NT2/D1 (cell line): Measurements from ENCODE around the gene PKN3.

Source experiments
- DNase-seq: peaks from one replicate; pipeline ENCODE4 v3.0.0-alpha.2; 2011; ENCODE audit warnings: low read depth, low spot score
- H3K27me3 ChIP-seq: 2 replicates; pipeline ENCODE4 v1.6.0; 2011; ENCODE audit warnings: mild to moderate bottlenecking; ENCODE audit not compliant: insufficient read length, insufficient read depth
- H3K36me3 ChIP-seq: 2 replicates; pipeline ENCODE4 v1.6.1; 2011; ENCODE audit warnings: mild to moderate bottlenecking, low read length, mixed read lengths; ENCODE audit not compliant: insufficient read depth, insufficient read length
- H3K4me1 ChIP-seq: 2 replicates; pipeline ENCODE4 v1.5.1; 2011; ENCODE audit not compliant: insufficient read depth, insufficient read length
- H3K4me3 ChIP-seq: 2 replicates; pipeline ENCODE4 v1.5.1; 2011; ENCODE audit warnings: low read depth; ENCODE audit not compliant: insufficient read length
- H3K9ac ChIP-seq: 2 replicates; pipeline ENCODE4 v1.6.0; 2011; ENCODE audit warnings: low read depth; ENCODE audit not compliant: insufficient read length
- H3K9me3 ChIP-seq: 2 replicates; pipeline ENCODE4 v1.5.1; 2011; ENCODE audit warnings: mild to moderate bottlenecking, low read length; ENCODE audit not compliant: insufficient read depth
- SUZ12 ChIP-seq: IDR thresholded peaks from 2 replicates; pipeline ENCODE4 v1.6.1; 2011; ENCODE audit not compliant: insufficient read length, insufficient read depth; ENCODE audit errors: extremely low read depth
- YY1 ChIP-seq: IDR thresholded peaks from 2 replicates; pipeline ENCODE4 v1.6.1; 2011; ENCODE audit not compliant: insufficient read length, insufficient read depth
- ZNF274 ChIP-seq: IDR thresholded peaks from 2 replicates; pipeline ENCODE4 v1.6.1; 2011; ENCODE audit warnings: mild to moderate bottlenecking, low read depth, low read length

PKN3 gene

DNA sequence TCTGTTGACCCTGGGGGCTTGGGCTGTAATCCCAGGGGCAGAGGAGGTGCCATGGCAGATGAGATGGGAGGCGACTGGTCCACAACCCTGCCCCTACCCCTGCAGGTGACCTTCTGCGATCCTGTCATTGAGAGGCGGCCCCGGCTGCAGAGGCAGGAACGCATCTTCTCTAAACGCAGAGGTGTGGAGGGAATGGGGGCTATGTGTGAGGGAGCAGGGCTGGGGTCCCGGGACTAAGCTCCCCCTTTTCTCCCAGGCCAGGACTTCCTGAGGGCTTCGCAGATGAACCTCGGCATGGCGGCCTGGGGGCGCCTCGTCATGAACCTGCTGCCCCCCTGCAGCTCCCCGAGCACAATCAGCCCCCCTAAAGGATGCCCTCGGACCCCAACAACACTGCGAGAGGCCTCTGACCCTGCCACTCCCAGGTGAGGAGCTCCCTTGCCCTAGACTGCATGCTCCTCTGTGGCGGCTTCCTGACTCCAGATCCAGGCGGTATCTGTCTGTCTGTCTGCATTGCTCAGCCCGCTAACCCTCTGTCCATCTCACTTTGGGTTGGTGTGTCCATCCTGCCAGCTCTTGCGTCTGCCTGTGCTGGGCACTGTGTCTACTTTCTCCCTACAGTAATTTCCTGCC, 11.8 kb downstream of the PKN3 start:
- Histone ChIP-seq H3K9me3 (no peaks in the 10 kb centered on the region), H3K36me3 (peaks cover 54% of the 10 kb centered on the region), H3K27me3 (no peaks in the 10 kb centered on the region), H3K9ac (no peak overlapping the region), H3K4me1 (peaks cover 4% of the 10 kb centered on the region), H3K4me3 (no peak overlapping the region)
- DNase-seq: no peak
- TF ChIP-seq YY1 (no peak), ZNF274 (no peak), SUZ12 (no peak)

- peaks cover 4% of the 10 kb centered on the region for H3K4me1 ChIP-seq
- H3K9me3 ChIP-seq: no peaks in the 10 kb centered on the region
- no peak overlapping the region for H3K9ac ChIP-seq
- DNase-seq: no peak
- peaks cover 60% of the 10 kb centered on the region for H3K36me3 ChIP-seq
- no peak overlapping the region for H3K4me3 ChIP-seq
- TF ChIP-seq YY1 (no peak), SUZ12 (no peak), ZNF274 (no peak)
- H3K27me3 ChIP-seq: no peaks in the 10 kb centered on the region
These were observed 12.5 kb downstream of the PKN3 start for GRCh38 chr9:128714586-128715435.

DNA sequence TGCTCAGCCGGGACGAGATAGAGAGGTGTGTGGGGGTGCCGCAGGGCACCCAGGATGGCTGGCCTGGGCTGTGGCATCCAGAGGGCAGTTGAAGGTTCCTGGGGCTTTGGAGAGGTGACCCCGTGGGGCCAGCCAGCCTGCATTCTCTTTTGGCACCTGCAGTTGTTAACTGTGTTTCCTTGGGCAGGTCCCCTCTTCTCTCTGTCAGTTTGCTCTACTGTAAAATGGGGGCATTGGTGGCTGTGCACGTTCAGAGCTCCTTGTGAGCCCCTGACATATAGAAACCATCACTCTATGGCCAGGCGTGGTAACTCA, 13.1 kb downstream of the PKN3 start:
- DNase-seq: no peak
- Histone ChIP-seq H3K4me3 (no peak overlapping the region), H3K9me3 (no peaks in the 10 kb centered on the region), H3K36me3 (peaks cover 66% of the 10 kb centered on the region), H3K9ac (no peak overlapping the region), H3K27me3 (no peaks in the 10 kb centered on the region), H3K4me1 (peaks cover 4% of the 10 kb centered on the region)
- TF ChIP-seq SUZ12 (no peak), ZNF274 (no peak), YY1 (no peak)

GRCh38 chr9:128716581-128717254, 14.4 kb downstream of the PKN3 start:
- Histone ChIP-seq H3K36me3 (peaks cover 79% of the 10 kb centered on the region), H3K9ac (no peak overlapping the region), H3K27me3 (no peaks in the 10 kb centered on the region), H3K9me3 (no peaks in the 10 kb centered on the region), H3K4me1 (peaks cover 4% of the 10 kb centered on the region), H3K4me3 (no peak overlapping the region)
- TF ChIP-seq SUZ12: no peak
- no peak for TF ChIP-seq YY1
- no peak for TF ChIP-seq ZNF274
- no peak for DNase-seq

DNA sequence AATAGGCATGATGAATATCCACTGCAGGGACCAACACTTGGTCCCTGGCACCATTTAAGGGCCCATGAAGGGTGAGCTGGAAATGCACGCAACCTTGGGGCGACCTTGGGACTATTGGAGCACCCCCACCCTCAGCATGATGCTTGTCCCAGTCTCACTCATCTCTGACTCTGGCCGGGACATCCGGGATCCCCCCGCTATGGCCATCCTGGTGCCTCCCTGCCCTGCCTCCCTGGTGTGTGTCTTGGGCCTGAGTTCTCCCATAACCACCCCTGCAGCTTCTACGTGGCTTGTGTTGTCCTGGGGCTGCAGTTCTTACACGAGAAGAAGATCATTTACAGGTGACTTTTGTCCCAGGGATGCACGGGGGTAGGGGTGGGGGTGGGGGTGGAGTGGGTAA, 15.7 kb downstream of the PKN3 start:
- peaks cover 4% of the 10 kb centered on the region for H3K4me1 ChIP-seq
- TF ChIP-seq YY1 (no peak), ZNF274 (no peak), SUZ12 (no peak)
- H3K4me3 ChIP-seq: no peak overlapping the region
- no peaks in the 10 kb centered on the region for H3K27me3 ChIP-seq
- no peak overlapping the region for H3K9ac ChIP-seq
- DNase-seq: no peak
- H3K9me3 ChIP-seq: no peaks in the 10 kb centered on the region
- H3K36me3 ChIP-seq: peaks cover 74% of the 10 kb centered on the region

DNA sequence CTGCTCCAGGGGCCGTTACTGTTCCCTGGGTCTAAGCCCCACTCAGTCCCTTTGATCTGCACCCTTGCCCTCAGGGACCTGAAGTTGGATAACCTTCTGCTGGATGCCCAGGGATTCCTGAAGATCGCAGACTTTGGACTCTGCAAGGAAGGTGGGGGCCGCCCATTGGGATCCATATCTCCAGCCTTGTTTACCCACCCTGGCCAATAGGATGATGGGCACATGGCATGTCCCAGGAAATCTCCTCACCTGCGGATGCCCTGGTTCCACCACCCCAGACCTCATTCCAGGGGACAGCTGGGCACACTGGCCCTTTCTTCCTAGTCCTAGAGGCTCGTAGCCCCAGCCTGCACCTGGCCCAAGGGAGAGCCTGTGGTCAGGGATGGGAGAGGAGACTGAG, 16.2 kb downstream of the PKN3 start:
- DNase-seq: no peak
- peaks cover 70% of the 10 kb centered on the region for H3K36me3 ChIP-seq

GRCh38 chr9:128719919-128720605, 17.8 kb downstream of the PKN3 start:
- H3K4me1 ChIP-seq: peaks cover 8% of the 10 kb centered on the region
- no peak for TF ChIP-seq SUZ12
- no peak for TF ChIP-seq ZNF274
- TF ChIP-seq YY1: no peak
- no peak for DNase-seq
- H3K9ac ChIP-seq: peak overlapping the region; percentile 4
- no peaks in the 10 kb centered on the region for H3K9me3 ChIP-seq
- peaks cover 54% of the 10 kb centered on the region for H3K36me3 ChIP-seq
- no peaks in the 10 kb centered on the region for H3K27me3 ChIP-seq
- H3K4me3 ChIP-seq: no peak overlapping the region

More for the DNA sequence above, 16.2 kb downstream of the PKN3 start:
- Histone ChIP-seq H3K4me3 (no peak overlapping the region), H3K27me3 (no peaks in the 10 kb centered on the region), H3K9me3 (no peaks in the 10 kb centered on the region), H3K4me1 (peaks cover 6% of the 10 kb centered on the region), H3K9ac (no peak overlapping the region)
- TF ChIP-seq YY1 (no peak), SUZ12 (no peak), ZNF274 (no peak)
